HG02840 (cell line): ENCODE results near the gene INSIG1.
A peak's percentile ranks its signal among the peaks of the same experiment; 100 is the strongest.

ENCODE experiments used
- ATAC-seq: cut with Tn5 transposase; IDR thresholded peaks from one replicate; pipeline ENCODE4 v1.9.1; 2021; ENCODE audit warnings: mild to moderate bottlenecking, moderate library complexity, moderate number of reproducible peaks; ENCODE audit not compliant: unreplicated experiment, low FRiP score

INSIG1 gene

DNA sequence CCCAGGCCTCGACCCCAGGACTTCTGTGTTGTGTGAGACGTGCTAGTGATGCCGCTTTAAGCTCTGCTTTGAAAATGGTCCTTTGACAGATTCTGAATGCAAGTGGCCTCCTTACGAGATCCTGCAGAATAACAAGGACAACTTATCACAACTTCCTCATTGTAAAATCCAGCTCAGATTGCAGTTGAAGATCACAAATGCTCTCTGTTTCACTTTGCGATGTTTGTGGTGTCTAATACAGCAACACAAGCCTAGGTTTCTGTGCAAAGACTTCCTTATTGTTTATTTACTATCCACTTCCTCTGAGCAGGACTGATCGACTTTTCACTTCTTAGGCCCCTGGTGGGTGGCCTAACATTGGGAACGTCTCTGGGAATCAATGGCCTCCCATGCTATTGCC, 31.7 kb upstream of the INSIG1 start:
- ATAC-seq, result no peak

DNA sequence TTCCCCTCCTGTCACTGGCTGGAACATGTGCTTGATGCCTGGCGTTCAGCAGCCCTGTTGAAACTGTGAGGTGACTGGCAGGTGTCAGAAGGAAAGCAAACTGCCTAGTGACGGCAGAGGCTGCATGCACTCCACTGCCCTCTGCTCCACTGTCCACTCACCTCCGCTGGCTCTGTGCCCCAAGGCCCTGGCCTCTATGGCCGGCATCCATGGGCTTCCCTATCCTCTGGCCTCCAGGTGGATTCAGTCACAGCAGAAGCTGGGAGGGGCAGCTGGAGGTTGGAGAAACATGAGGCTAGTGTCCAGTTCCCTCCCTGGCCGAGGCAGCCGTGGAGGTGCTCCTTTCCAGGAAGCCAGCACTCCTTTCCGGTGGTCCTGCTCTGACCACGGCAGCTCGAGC, 31.2 kb upstream of the INSIG1 start:
- ATAC-seq, result no peak

DNA sequence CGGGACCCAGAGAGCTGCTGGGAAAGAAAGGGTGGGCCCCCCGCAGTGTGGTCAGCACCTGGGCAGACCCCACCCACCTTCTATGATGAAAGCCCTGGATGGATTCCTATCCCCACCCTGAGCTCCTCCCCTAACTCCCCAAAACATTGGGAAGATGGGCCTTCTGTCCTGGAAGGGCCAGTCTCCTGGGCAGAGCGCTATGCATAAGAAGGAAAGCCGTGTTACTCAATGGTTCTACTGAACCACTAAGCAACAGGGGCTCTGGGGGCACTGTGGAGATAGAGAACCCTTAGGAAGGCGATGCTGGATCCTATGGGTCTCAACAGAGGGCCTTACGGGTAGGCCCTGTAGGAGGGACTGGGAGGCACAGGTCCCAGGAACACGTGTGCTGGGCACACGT, 30.7 kb upstream of the INSIG1 start:
- no peak for ATAC-seq

DNA sequence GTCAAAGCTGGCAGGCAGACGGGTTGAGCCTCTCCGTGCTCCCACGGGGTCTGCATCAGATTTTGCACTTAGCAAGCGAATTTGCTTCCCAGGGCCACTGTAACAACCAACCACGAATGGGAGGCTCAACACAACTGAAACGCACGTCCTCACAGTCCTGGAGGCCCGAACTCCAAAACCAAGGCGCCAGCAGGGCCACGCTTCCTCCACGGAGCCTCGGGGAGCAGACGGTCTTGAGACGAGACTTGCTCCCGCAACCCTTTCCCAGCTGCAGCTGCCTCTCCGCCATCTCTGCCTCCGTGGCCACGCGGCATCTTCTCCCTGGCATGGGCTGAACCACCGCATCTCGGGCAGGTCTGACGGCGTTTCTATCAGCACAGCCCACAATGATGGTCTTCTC, 30.2 kb upstream of the INSIG1 start:
- ATAC-seq, result no peak

DNA sequence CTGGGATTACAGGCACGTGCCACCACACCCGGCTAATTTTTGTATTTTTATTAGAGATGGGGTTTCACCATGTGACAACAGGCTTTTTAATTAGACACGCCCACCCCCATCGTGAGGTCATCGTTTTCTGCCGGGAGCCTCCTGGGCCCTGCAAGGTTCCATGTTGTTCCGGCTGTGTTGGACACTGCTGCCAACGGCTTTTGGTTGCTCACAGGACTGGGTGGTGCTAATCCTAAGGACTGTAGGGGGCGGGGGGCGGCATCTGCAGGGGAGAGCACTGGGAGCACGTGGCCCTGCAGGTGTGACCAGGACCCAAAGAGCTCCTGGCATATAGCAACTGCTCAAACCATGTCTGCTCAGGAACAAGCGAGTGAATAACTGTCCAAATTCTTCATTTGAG, 29.5 kb upstream of the INSIG1 start:
- no peak for ATAC-seq

DNA sequence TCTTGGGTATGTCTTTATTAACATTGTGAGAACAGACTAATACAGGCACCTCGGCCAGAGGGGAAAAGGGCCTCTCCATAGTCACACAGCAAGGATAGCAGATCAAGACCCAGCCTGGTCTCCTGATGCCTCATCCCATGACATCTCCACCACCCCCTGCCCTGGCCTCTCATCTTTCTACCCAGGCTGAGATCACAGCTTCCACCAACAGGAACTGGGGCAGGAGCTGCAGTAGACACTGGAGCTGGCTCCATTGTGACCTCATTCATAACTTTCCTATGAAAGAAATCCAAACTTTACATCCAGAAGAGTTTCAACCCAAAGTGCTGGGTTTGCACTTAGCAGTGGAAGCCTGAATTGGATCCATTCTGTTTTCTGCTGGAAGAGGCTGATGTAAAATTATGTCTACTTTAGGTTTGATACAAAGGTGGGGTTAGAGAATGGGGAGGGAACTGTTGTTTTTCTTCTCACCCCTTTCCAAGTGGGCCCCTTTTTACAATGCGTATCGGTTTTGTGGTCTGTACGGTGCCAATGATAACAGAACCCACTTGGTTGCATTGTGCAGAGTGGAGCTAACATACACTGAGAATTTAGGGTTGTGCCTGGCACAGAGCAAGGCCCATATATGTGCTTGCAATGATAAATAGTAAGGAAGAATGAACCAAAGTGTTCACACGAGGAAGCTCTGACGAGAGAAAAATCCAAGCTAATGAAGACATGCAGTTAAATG, 28.6 kb upstream of the INSIG1 start:
- no peak for ATAC-seq

DNA sequence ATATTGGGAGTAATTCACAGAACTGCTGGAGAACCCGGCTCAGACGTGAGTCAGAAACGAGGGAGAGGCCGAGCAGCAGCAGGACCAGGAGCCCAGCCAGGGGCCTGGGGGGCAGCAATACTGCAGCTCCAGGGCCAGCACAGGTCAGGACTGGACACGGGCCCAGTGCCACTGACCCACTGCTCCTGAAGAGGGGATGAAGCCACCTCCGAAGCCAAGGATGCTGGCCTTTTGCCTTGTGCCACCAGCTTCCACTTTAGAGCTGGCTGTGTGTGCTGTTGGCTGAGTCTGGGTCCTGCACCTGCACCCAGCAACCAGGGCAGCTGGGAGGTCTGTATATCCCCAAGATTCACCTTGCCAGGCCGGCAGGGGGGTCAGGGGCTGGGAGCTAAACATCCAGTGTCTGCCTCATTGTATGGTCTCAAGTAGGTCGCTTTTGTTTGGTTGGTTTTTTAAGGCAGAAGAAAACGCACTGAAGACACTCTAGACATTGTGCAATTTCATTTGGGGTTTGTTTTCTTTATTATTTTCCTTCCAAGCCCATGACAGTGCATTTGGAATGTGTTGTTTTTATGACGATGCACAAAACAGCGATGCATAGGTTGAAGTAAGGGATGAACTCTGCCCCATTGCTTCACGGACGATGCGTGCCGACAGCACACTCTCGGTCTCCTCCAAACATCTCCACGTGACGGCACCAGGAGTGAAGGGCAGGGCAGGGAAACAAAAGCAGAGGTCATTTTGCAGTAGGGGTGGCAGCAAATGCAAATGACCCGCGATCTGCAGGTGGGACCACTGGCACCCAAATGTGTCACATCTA, 27.7 kb upstream of the INSIG1 start:
- ATAC-seq, result no peak

DNA sequence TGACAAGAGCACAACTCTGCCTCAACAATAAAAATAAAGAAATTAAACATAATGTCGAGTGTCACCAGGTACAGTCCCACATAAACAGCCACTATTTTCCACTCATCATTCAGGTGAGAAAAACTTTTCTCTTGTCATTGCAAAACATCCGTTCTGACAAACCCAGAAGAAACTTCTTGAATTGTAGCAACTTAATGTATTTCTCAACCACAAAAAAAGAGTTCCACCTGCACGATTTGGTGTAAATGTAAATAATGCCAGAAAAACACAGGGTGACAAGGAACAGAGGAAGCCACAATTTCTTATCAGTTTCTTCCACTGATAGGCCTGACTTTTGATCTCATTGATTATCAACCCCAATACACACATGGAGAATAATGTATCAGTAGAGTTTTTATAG, 26.8 kb upstream of the INSIG1 start:
- ATAC-seq, result no peak

DNA sequence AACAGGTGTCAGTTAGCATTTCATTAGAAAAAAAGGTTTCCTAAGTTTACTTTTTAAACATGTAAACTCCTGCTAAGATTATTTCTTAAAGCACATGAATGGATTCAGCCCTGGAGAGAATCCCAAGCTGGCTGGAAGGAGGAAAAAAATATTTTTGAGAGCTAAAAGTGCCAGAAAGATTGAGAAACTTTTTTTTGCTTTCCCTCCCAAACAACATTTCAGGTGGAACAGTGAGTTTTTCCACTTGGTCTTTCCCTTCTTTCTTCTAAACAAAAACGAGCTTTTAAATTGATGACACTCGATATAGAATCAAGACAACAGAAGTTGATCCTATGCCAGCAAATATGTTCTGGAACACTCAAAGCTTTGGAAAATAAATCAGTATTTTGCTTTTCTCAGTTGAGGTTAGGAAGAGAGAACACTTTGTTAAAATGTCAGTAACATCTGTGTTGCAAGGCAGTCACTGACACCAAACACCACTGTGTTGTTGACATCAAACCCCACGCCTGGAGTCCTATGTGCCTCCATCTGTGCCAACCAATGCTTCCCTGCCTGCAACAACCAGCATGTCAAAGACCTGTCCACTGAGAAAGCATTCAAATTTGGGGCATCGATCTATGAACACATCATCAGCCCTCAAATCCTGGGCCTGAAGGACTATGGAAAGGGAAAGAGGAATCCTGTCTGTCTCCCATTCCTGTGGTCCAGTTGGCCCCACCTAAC, 22.9 kb upstream of the INSIG1 start:
- ATAC-seq, result no peak

DNA sequence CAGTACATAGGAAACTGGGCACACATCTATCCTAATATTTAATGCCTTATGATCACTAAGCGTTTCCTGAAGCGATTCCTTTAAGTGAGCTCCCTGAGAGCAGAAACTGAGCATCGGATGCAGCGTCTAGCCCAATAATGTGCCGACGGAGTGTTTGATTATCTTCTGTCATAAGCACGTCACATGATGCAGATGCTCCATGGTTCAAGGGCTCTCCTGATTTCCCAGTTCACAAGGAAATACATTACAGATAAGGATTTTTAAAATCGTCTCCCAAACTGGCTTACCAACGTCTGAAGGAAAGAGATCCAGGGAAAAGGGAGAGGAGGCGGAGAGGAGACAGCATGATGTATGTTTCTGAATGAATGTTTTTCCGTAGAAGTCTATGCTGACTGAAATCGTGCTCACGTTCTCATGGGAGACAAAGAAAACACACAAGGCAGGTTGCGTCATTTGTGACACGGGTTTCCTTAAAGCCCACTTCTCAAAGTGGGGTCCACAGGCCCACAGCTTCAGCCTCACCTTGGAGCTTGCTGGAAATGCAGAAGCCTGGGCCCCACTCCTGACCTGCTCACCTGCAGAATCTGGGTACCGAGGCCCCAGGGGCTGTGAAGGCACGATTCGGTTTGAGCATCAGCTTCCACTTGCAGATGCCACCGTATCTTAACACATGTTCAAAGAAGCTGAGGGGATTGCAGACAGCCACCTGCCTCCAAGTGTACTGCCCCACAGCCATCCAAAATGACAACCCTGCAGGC, 21.5 kb upstream of the INSIG1 start:
- no peak for ATAC-seq

DNA sequence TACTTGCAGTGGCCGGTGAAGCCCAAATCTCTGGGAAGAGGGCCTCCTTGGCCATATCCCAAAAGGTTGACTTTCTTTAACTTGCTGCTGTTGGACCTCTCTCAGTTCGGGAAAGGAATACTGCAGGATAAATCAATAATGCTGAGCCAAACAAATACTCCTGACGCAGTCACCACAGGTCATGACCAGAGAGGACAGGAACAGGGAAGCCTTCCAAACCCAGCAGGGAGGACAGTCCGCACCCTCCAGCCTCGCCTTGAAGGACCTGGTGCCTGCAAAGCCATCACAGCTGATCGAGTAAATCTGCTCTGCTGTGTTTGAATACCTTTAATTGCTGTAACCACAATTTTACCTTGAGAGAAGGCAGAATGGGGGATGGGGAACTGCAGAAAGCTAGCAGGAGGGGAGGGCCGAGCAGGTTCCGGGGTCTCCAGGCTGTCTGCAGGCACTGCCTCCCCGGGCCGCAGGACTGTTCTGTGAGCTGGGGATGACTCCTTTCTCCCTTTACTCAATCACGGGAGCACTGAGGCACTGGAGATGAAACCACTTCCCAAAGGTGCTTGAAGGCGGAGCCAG, 20.8 kb upstream of the INSIG1 start:
- ATAC-seq, result no peak

DNA sequence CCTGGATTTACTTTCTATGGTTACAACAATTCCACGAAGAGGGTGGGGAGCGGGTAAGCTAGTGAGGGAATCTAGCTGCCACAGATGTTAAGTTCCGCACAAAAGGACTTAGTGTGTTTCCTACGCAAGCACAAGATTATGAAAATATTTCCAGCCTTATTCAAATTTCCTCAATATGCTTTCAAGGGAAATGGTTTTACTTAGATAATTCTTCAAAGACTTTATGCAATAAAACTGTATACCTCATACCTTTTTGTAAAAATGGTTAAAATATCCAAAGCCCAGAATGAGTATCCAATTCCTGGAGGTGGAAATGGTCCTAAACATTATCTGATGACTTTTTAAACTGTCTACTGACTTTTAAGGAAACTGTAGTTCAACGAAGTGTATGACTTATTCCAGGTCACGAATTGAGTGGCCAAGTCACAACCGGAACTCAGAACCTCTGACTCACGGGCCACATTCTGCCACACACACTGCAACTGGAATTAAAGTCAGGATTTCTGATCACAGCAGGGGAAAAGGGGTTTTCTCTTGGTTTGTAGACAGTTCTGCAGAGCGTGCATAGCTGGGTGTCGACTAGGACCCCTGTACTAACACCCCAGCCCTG, 20.2 kb upstream of the INSIG1 start:
- ATAC-seq, result no peak

DNA sequence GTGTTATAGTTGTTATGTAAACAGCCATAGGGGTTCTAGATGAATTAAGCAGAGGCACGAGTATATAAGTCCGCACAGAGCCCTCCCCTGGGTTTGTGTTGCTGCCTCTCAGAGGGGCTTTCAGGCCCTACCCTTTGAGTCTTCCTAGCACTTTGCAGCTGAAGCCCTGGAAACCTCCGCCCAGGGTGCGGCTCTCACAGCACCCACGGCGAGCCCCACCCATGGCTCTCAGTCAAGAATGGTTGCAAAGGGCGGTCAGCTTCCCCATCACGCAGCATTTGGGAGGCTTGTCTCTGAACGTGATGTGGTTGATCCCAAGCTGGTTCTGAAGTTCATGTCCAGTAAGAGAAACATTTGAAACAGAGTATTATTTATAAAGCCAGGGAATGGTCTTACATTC, 18.8 kb upstream of the INSIG1 start:
- no peak for ATAC-seq

DNA sequence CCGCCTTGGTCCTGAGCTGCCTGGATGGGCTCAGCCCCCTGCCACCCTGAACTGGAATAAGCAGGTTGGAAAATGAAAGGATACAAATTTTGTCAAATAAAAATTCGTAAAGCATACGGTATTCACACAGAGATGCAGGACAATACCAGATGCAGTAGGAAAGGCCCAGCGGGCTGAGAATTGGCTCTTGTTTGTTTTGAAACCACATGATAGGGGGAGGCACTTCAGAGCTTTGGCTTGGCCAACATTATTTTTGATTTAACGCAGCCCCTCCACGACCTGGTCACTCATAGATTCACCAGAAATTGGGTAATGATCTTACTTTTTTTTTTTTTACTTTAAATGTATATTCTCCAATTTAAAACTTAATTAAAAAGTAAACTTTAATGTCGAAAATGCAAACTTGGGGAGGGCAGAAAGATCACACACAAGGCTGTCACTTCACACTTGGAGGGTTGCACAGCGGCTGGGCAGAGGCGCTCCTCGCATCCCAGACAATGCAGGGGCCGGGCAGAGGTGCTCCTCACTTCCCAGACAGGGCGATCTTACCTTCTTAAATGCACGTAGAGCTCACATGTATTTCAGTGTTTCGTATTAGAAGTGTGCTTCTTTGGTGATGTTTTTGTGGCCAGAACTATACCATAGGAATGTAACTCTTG, 17.8 kb upstream of the INSIG1 start:
- no peak for ATAC-seq

DNA sequence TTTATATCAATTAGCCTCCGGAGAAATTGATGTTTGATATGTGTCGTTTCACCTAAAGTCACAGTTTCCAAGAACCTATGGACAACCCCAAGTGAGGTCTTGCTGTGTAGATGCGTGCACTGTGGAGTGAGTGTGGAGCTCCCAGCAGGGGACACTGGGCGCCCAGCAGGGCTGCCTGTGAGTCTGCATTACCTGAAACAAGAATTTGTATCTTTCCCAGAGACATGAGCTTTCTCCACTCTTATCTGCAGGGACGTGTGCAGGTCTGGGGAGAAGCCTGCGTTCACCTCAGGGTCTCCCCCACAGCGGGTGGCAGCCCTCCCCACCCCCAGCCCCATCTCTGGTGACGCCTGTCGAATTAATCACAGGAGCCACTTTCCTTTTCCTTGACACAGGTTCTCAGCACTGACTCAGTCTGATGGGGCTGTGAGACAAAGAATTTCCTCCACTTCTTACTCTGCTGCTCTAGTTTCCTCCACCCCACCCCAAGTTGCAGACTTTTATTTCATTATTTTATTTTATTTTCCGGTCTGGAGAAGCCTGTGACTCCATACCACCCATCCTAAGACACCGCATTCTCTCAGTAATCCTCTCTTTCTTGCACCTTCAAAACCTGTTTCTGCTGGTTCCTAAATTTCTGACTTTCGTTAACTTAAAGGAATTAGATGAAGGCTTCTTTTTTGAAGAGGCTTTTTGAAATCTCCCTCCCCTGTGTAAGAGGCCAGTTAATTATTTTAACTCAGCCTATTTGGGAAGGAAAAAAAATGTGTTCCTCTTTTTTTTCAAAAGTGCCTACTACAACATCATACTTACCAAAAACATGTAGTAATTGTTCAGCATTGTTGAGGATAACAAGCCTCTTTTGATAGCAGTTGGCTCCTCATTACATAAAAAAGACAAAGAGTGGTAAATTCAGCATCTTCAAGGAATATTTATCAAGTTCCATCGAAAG, 17.0 kb upstream of the INSIG1 start:
- ATAC-seq, result no peak

DNA sequence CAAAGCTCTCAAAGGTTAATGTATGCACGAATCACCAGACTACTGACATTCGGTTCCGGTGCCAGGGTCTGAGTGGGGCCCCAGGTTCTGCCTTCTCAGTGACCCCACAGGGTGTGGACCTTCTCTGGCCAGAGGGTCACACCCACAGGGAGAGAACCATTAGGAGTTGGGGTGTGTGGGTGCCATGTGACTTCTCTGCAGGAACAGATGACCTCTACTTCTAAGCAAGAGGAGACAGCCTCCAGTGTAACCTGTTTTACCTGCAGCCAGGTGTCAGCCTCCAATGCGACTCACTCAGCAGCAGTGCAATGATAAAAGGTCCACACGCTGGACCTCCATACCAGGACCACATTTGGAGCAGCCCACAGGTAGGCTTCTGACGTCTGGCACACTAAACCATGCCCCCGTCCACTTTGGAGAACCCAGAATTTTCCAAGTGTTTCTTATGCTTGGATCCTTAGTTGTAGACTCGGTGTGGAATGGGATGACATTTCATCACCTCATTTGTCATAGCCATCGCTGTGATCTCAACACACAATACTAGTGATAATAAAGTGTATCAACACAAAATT, 16.2 kb upstream of the INSIG1 start:
- ATAC-seq, result no peak

DNA sequence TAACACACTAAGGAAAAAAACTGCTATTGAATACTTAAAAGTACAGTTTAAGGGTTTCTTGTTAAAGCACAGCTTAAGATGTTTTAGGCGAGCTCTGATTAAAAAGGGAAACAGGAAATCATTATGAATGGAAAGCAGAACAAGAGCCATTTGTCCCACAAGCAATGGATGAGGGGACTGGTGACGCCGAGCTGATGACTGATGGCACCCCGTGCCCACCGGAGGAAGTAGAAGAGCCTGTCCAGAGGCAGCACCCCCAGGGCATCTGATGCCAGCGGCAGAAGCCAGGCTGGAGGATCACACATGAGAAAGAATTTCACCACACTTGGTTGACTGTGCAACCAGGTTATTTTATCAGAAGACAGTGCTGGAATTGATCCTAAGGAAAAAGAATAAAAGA, 15.0 kb upstream of the INSIG1 start:
- no peak for ATAC-seq

DNA sequence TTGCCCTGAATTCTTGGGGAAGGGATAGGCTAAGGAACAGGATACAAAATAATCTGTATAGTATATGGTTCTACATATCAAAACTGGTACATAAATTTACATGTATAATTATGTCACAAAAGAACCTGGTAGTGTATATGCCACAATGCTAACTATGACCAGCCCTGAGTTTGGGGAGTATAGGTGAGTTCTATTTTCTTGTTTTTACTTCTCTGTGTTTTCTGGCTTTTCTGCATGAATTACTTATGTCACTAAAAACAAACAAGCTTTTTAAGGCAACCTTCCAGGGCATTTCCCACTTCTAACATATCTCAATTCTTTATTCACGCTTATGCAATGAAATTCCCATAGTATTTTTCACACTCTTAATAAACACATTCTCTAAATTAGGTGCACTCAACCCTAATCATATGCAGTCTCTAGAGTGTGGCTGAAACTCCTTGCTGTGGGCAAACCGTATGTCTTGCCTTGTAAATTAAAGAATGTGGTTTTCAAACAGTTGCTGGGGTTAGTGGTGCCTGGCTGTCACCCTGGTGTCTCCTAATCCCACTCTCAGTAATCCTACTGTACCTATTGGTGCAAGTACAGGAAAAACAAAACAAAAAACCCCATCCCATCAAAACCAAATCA, 14.0 kb upstream of the INSIG1 start:
- peak; percentile 80 for ATAC-seq
